HEK293 (cell line): ENCODE measurements around the gene BTBD6.
A peak's percentile ranks its signal among the peaks of the same experiment; 100 is the strongest.

ENCODE experiments used
- CTCF ChIA-PET: fragments of 350-600 bp; formaldehyde crosslinking; extraction: SDS; loops from one replicate; lab custom pipeline; 2021; ENCODE audit warnings: antibody characterized with exemption; lab: Yijun Ruan, JAX
- POLR2A ChIA-PET: fragments of 300-600 bp; formaldehyde crosslinking; extraction: SDS; loops from one replicate; lab custom pipeline; 2020; ENCODE audit warnings: antibody characterized with exemption, inconsistent platforms; lab: Yijun Ruan, JAX
- H3K27ac ChIP-seq: fragments of 200-500 bp; sonication (Bioruptor generic); 2 replicates; pipeline ENCODE4 v1.5.1; 2014; ENCODE audit warnings: low read depth, low read length, control low read depth, inconsistent platforms; ENCODE audit errors: extremely low read depth
- H3K36me3 ChIP-seq, 2 experiments: fragments of 200-500 bp in 1 of 2; sonication (Bioruptor generic) in 1 of 2; 1 replicate in 1 of 2; 2 replicates in 1 of 2; pipeline ENCODE4 v1.5.1; 2014 to 2017; ENCODE audit warnings: inconsistent platforms in 2 of 2, low read length in 2 of 2; ENCODE audit not compliant: control insufficient read depth in 2 of 2, insufficient read depth in 1 of 2
- H3K4me1 ChIP-seq: fragments of 200-500 bp; sonication (Bioruptor generic); 2 replicates; pipeline ENCODE4 v1.5.1; 2014; ENCODE audit warnings: mild to moderate bottlenecking, low read length, inconsistent platforms; ENCODE audit not compliant: control insufficient read depth, insufficient read depth
- H3K4me3 ChIP-seq: 2 replicates; pipeline ENCODE4 v1.5.1; 2011; ENCODE audit warnings: low read depth, mild to moderate bottlenecking, control low read depth, low read length, moderate library complexity
- H3K9me3 ChIP-seq: fragments of 200-500 bp; sonication (Bioruptor generic); 2 replicates; pipeline ENCODE4 v1.5.1; 2014; ENCODE audit warnings: low read depth, low read length, inconsistent platforms; ENCODE audit not compliant: control insufficient read depth, insufficient read depth
- BCL11A ChIP-seq: fragments of 450-650 bp; formaldehyde crosslinking; IDR thresholded peaks from 2 replicates; pipeline ENCODE4 v1.5.1; 2016; ENCODE audit warnings: low read depth, missing biosample characterization, missing genetic modification characterization
- BCL11B ChIP-seq: fragments of 450-650 bp; formaldehyde crosslinking; IDR thresholded peaks from 2 replicates; pipeline ENCODE4 v1.5.1; 2016; ENCODE audit warnings: low read depth, missing biosample characterization, missing genetic modification characterization
- EGR2 ChIP-seq: fragments of 450-650 bp; formaldehyde crosslinking; IDR thresholded peaks from 2 replicates; pipeline ENCODE4 v1.5.1; 2016; ENCODE audit warnings: low read depth, missing biosample characterization, missing genetic modification characterization
- HOXA7 ChIP-seq: sonication (generic); formaldehyde crosslinking; IDR thresholded peaks from 2 replicates; pipeline ENCODE4 v1.8.1; 2022; ENCODE audit warnings: missing genetic modification reagents, borderline replicate concordance
- KLF16 ChIP-seq: fragments of 450-650 bp; formaldehyde crosslinking; IDR thresholded peaks from 2 replicates; pipeline ENCODE4 v1.5.1; 2017; ENCODE audit warnings: missing biosample characterization, missing genetic modification characterization
- RBAK ChIP-seq: fragments of 450-650 bp; formaldehyde crosslinking; IDR thresholded peaks from 2 replicates; pipeline ENCODE4 v1.5.1; 2016; ENCODE audit warnings: missing biosample characterization, missing genetic modification characterization
- SALL2 ChIP-seq: fragments of 450-650 bp; formaldehyde crosslinking; IDR thresholded peaks from 2 replicates; pipeline ENCODE4 v1.5.0; 2017; ENCODE audit warnings: missing biosample characterization, mild to moderate bottlenecking, missing genetic modification characterization, borderline replicate concordance
- SP2 ChIP-seq: fragments of 450-650 bp; formaldehyde crosslinking; IDR thresholded peaks from 2 replicates; pipeline ENCODE4 v1.5.1; 2016; ENCODE audit warnings: missing biosample characterization, missing genetic modification characterization
- SP7 ChIP-seq: fragments of 450-650 bp; formaldehyde crosslinking; IDR thresholded peaks from 2 replicates; pipeline ENCODE4 v1.5.1; 2016; ENCODE audit warnings: missing biosample characterization, missing genetic modification characterization
- TCF7L2 ChIP-seq: IDR thresholded peaks from 2 replicates; pipeline ENCODE4 v1.6.1; 2011; ENCODE audit warnings: low read depth, mild to moderate bottlenecking, inconsistent platforms, low read length, moderate library complexity, borderline replicate concordance
- ZBTB10 ChIP-seq: fragments of 450-650 bp; formaldehyde crosslinking; IDR thresholded peaks from 2 replicates; pipeline ENCODE4 v1.5.1; 2016; ENCODE audit warnings: missing biosample characterization, missing genetic modification characterization
- ZBTB8A ChIP-seq: fragments of 450-650 bp; formaldehyde crosslinking; IDR thresholded peaks from 2 replicates; pipeline ENCODE4 v1.5.1; 2016; ENCODE audit warnings: missing biosample characterization, missing genetic modification characterization
- ZNF169 ChIP-seq: fragments of 450-650 bp; formaldehyde crosslinking; IDR thresholded peaks from 2 replicates; pipeline ENCODE4 v1.5.1; 2016; ENCODE audit warnings: missing biosample characterization, missing genetic modification characterization
- ZNF311 ChIP-seq: fragments of 450-650 bp; formaldehyde crosslinking; IDR thresholded peaks from 2 replicates; pipeline ENCODE4 v1.5.1; 2017; ENCODE audit warnings: missing biosample characterization, missing genetic modification characterization, borderline replicate concordance
- ZNF560 ChIP-seq: fragments of 450-650 bp; formaldehyde crosslinking; IDR thresholded peaks from 2 replicates; pipeline ENCODE4 v1.5.1; 2017; ENCODE audit warnings: missing biosample characterization, missing genetic modification characterization, borderline replicate concordance
- ZNF623 ChIP-seq: fragments of 450-650 bp; formaldehyde crosslinking; IDR thresholded peaks from 2 replicates; pipeline ENCODE4 v1.5.1; 2016; ENCODE audit warnings: missing biosample characterization, missing genetic modification characterization
- ZNF626 ChIP-seq: fragments of 450-650 bp; sonication (Bioruptor Pico); formaldehyde crosslinking; IDR thresholded peaks from 2 replicates; pipeline ENCODE4 v1.5.1; 2018; ENCODE audit warnings: missing biosample characterization, missing genetic modification characterization, inconsistent platforms
- ZNF692 ChIP-seq: fragments of 450-650 bp; formaldehyde crosslinking; IDR thresholded peaks from 2 replicates; pipeline ENCODE4 v1.5.1; 2016; ENCODE audit warnings: missing biosample characterization, missing genetic modification characterization
- ZNF777 ChIP-seq: fragments of 450-650 bp; formaldehyde crosslinking; IDR thresholded peaks from 2 replicates; pipeline ENCODE4 v1.5.1; 2017; ENCODE audit warnings: missing biosample characterization, missing genetic modification characterization, borderline replicate concordance
- TF ChIP-seq, protein P1 (sequence below): fragments of 450-650 bp; formaldehyde crosslinking; IDR thresholded peaks from 2 replicates; pipeline ENCODE4 v1.5.1; 2016; ENCODE audit warnings: missing biosample characterization, missing genetic modification characterization
- TF ChIP-seq, protein P2 (sequence below): fragments of 450-650 bp; formaldehyde crosslinking; IDR thresholded peaks from 2 replicates; pipeline ENCODE4 v1.5.1; 2016; ENCODE audit warnings: missing biosample characterization, missing genetic modification characterization
- TF ChIP-seq, protein P3 (sequence below): fragments of 450-650 bp; formaldehyde crosslinking; IDR thresholded peaks from 2 replicates; pipeline ENCODE4 v1.5.1; 2016; ENCODE audit warnings: missing biosample characterization, missing genetic modification characterization
- TF ChIP-seq, protein P4 (sequence below): fragments of 450-650 bp; formaldehyde crosslinking; IDR thresholded peaks from 2 replicates; pipeline ENCODE4 v1.5.1; 2016; ENCODE audit warnings: missing biosample characterization, missing genetic modification characterization

The BTBD6 gene

GRCh38 chr14:105204931-105205672, 43.2 kb upstream of the BTBD6 start:
- CTCF ChIA-PET = interaction anchor here (0.7 to 4.0 kb wide), 2 partner anchors 74 to 147 kb away, joined by 3 to 23 read pairs; no protein-coding TSS in a partner anchor
- POLR2A ChIA-PET = no interaction called here
- TF ChIP-seq SP2 (tag by site-specific recombination) = peak; percentile 28; the same call in 1 of the 2 replicates
- TF ChIP-seq, protein P1, sequence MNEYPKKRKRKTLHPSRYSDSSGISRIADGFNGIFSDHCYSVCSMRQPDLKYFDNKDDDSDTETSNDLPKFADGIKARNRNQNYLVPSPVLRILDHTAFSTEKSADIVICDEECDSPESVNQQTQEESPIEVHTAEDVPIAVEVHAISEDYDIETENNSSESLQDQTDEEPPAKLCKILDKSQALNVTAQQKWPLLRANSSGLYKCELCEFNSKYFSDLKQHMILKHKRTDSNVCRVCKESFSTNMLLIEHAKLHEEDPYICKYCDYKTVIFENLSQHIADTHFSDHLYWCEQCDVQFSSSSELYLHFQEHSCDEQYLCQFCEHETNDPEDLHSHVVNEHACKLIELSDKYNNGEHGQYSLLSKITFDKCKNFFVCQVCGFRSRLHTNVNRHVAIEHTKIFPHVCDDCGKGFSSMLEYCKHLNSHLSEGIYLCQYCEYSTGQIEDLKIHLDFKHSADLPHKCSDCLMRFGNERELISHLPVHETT = no peak
- TF ChIP-seq, protein P2, sequence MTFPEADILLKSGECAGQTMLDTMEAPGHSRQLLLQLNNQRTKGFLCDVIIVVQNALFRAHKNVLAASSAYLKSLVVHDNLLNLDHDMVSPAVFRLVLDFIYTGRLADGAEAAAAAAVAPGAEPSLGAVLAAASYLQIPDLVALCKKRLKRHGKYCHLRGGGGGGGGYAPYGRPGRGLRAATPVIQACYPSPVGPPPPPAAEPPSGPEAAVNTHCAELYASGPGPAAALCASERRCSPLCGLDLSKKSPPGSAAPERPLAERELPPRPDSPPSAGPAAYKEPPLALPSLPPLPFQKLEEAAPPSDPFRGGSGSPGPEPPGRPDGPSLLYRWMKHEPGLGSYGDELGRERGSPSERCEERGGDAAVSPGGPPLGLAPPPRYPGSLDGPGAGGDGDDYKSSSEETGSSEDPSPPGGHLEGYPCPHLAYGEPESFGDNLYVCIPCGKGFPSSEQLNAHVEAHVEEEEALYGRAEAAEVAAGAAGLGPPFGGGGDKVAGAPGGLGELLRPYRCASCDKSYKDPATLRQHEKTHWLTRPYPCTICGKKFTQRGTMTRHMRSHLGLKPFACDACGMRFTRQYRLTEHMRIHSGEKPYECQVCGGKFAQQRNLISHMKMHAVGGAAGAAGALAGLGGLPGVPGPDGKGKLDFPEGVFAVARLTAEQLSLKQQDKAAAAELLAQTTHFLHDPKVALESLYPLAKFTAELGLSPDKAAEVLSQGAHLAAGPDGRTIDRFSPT (tag by site-specific recombination) = 0 out of 2 replicates have a peak, but pooled peaks have one; percentile 7

DNA sequence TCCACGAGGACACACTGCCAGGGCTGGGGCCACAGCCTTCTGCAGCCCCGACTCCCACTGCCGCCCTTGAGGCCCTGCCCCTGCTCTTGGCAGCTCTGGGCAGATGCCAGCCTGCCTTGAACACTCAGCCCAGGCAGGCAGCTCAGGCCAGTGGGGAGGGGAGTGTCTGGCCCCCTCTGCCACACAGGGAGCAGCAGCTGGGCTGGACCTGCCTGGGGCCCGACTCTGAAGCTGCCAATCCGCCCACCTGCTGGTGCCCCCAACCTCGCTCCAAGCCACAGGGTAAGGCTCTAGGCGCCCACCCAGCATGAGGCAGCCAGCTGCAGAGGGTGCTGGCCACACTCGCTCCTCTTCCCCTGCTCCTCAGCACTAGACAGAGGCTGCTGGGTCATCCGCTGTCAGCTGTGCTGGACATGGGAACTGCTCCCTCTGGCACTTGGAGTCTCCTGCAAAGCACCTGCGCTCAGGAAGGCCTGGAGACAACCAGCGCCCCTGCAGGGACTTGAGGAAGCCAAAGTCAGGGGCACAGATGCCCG, 42.6 kb upstream of the BTBD6 start:
- ChIA-PET CTCF (no interaction called here), POLR2A (no interaction called here)
- Histone ChIP-seq H3K4me3 (no peak overlapping the region), H3K4me1 (no peaks in the 10 kb centered on the region), H3K36me3 (peaks cover 0 to 7% of the 10 kb centered on the region in 2 experiments; a peak in 1 of 3 replicates), H3K27ac (no peak overlapping the region), H3K9me3 (no peaks in the 10 kb centered on the region)
- no peak for TF ChIP-seq ZBTB8A (tag by site-specific recombination)
- TF ChIP-seq RBAK = no peak
- TF ChIP-seq ZNF560 (tag by site-specific recombination) = no peak
- no peak for TF ChIP-seq ZNF692 (tag by site-specific recombination)
- TF ChIP-seq, protein P3, sequence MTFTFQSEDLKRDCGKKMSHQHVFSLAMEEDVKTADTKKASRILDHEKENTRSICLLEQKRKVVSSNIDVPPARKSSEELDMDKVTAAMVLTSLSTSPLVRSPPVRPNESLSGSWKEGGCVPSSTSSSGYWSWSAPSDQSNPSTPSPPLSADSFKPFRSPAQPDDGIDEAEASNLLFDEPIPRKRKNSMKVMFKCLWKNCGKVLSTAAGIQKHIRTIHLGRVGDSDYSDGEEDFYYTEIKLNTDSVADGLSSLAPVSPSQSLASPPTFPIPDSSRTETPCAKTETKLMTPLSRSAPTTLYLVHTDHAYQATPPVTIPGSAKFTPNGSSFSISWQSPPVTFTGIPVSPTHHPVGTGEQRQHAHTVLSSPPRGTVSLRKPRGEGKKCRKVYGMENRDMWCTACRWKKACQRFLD (tag by site-specific recombination) = no peak
- TF ChIP-seq, protein P4, sequence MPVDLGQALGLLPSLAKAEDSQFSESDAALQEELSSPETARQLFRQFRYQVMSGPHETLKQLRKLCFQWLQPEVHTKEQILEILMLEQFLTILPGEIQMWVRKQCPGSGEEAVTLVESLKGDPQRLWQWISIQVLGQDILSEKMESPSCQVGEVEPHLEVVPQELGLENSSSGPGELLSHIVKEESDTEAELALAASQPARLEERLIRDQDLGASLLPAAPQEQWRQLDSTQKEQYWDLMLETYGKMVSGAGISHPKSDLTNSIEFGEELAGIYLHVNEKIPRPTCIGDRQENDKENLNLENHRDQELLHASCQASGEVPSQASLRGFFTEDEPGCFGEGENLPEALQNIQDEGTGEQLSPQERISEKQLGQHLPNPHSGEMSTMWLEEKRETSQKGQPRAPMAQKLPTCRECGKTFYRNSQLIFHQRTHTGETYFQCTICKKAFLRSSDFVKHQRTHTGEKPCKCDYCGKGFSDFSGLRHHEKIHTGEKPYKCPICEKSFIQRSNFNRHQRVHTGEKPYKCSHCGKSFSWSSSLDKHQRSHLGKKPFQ (tag by site-specific recombination) = no peak
- no peak for TF ChIP-seq ZNF169 (tag by site-specific recombination)
- TF ChIP-seq ZNF623 (tag by site-specific recombination) = no peak
- no peak for TF ChIP-seq SALL2 (tag by site-specific recombination)
- no peak for TF ChIP-seq SP7 (tag by site-specific recombination)
- TF ChIP-seq TCF7L2 = no peak
- peak; percentile 71; the same call in 1 of the 2 replicates for TF ChIP-seq BCL11A (tag by site-specific recombination)
- no peak for TF ChIP-seq HOXA7 (CRISPR knock-in tag)
- no peak for TF ChIP-seq ZNF626 (tag by site-specific recombination)
- TF ChIP-seq ZNF777 = no peak
- TF ChIP-seq BCL11B (tag by site-specific recombination) = 0 out of 2 replicates have a peak, but pooled peaks have one; percentile 23
- no peak for TF ChIP-seq ZBTB10 (tag by site-specific recombination)
- TF ChIP-seq EGR2 = no peak
- no peak for TF ChIP-seq ZNF311
- no peak for TF ChIP-seq KLF16

More at GRCh38 chr14:105204931-105205672, 43.2 kb upstream of the BTBD6 start:
- Histone ChIP-seq H3K4me3 (no peak overlapping the region), H3K27ac (no peak overlapping the region), H3K36me3 (peaks cover 0 to 5% of the 10 kb centered on the region in 2 experiments; a peak in 1 of 3 replicates), H3K4me1 (no peaks in the 10 kb centered on the region), H3K9me3 (no peaks in the 10 kb centered on the region)
